WTC11 (cell line): ENCODE measurements around the gene CNTNAP2. TPM values are rescaled to one million over a fixed set of nuclear protein-coding genes. Genes with fewer than 3 reads are reported as not detected.

ENCODE experiments used
- ATAC-seq: fragments of 200-7000 bp; cut with Tn5 transposase; 2 replicates; pipeline ENCODE4 v1.10.0; 2021; ENCODE audit warnings: mild to moderate bottlenecking, moderate library complexity
- CTCF ChIA-PET: fragments of 300-600 bp; sonication (Branson Sonifier 250); formaldehyde crosslinking; loops from one replicate; lab custom pipeline; 2021; ENCODE audit warnings: antibody characterized with exemption; lab: Charles Lee
- POLR2A ChIA-PET: fragments of 350-600 bp; sonication (Branson Sonifier 250); formaldehyde crosslinking; loops from one replicate; lab custom pipeline; 2021; ENCODE audit warnings: antibody characterized with exemption; lab: Charles Lee
- DNase-seq: peaks from one replicate; pipeline ENCODE4 v3.0.0; 2021; ENCODE audit warnings: low spot score
- H3K27ac Mint-ChIP-seq: 2 replicates; pipeline ENCODE4 v1.8.0; 2021; ENCODE audit warnings: mixed read lengths
- H3K27me3 Mint-ChIP-seq: 2 replicates; pipeline ENCODE4 v1.8.0; 2021; ENCODE audit warnings: low read depth, mild to moderate bottlenecking, moderate library complexity, mixed read lengths
- H3K36me3 Mint-ChIP-seq: 2 replicates; pipeline ENCODE4 v1.8.0; 2021; ENCODE audit warnings: mixed read lengths
- H3K4me1 Mint-ChIP-seq: 2 replicates; pipeline ENCODE4 v1.8.0; 2022; ENCODE audit warnings: mixed read lengths
- H3K4me3 Mint-ChIP-seq: 2 replicates; pipeline ENCODE4 v1.8.0; 2021; ENCODE audit warnings: mild to moderate bottlenecking, moderate library complexity, mixed read lengths
- H3K9me3 Mint-ChIP-seq: 2 replicates; pipeline ENCODE4 v1.8.0; 2021; ENCODE audit warnings: mixed read lengths
- ELF4 ChIP-seq: sonication (generic); formaldehyde crosslinking; IDR thresholded peaks from 2 replicates; pipeline ENCODE4 v1.8.1; 2022; ENCODE audit warnings: low read depth, mild to moderate bottlenecking, moderate library complexity, missing genetic modification reagents
- ESRRA ChIP-seq: sonication (generic); formaldehyde crosslinking; IDR thresholded peaks from 2 replicates; pipeline ENCODE4 v1.8.1; 2022; ENCODE audit warnings: mild to moderate bottlenecking, missing genetic modification reagents, borderline replicate concordance
- ETV6 ChIP-seq: sonication (generic); formaldehyde crosslinking; IDR thresholded peaks from 2 replicates; pipeline ENCODE4 v1.8.1; 2022; ENCODE audit warnings: mild to moderate bottlenecking, missing genetic modification reagents
- FOXJ3 ChIP-seq: sonication (generic); formaldehyde crosslinking; IDR thresholded peaks from 2 replicates; pipeline ENCODE4 v1.9.0; 2021; ENCODE audit warnings: missing genetic modification reagents, mild to moderate bottlenecking, borderline replicate concordance
- GRHL2 ChIP-seq: fragments of 250-450 bp; sonication (Bioruptor Pico); IDR thresholded peaks from 2 replicates; pipeline ENCODE4 v1.8.0; 2022; ENCODE audit warnings: mild to moderate bottlenecking, moderate library complexity; ENCODE audit not compliant: insufficient replicate concordance, severe bottlenecking
- NFATC4 ChIP-seq: fragments of 250-450 bp; sonication (Bioruptor Pico); IDR thresholded peaks from 2 replicates; pipeline ENCODE4 v1.9.0; 2021; ENCODE audit warnings: mild to moderate bottlenecking
- TP53 ChIP-seq: sonication (generic); formaldehyde crosslinking; IDR thresholded peaks from 2 replicates; pipeline ENCODE4 v1.8.1; 2023; ENCODE audit warnings: mild to moderate bottlenecking, missing genetic modification reagents
- ZNF219 ChIP-seq: sonication (generic); formaldehyde crosslinking; IDR thresholded peaks from 2 replicates; pipeline ENCODE4 v1.8.0; 2023; ENCODE audit warnings: missing genetic modification reagents, mild to moderate bottlenecking, borderline replicate concordance
- ZNF396 ChIP-seq: fragments of 250-450 bp; sonication (Bioruptor Pico); IDR thresholded peaks from 2 replicates; pipeline ENCODE4 v1.8.0; 2021; ENCODE audit warnings: mild to moderate bottlenecking, moderate library complexity, borderline replicate concordance
- total RNA-seq: library from RNA; stranded (reverse); gene quantifications from 3 replicates; pipeline ENCODE4 v1.2.3, GENCODE V29; 2021
- TF ChIP-seq, protein P1 (sequence below): sonication (generic); formaldehyde crosslinking; IDR thresholded peaks from 2 replicates; pipeline ENCODE4 v1.8.0; 2022; ENCODE audit warnings: mild to moderate bottlenecking, missing genetic modification reagents
- TF ChIP-seq, protein P2 (sequence below): sonication (generic); formaldehyde crosslinking; IDR thresholded peaks from 2 replicates; pipeline ENCODE4 v1.8.1; 2023; ENCODE audit warnings: mild to moderate bottlenecking, missing genetic modification reagents, moderate library complexity
- TF ChIP-seq, protein P3 (sequence below): sonication (generic); formaldehyde crosslinking; IDR thresholded peaks from 2 replicates; pipeline ENCODE4 v1.8.0; 2023; ENCODE audit warnings: missing genetic modification reagents, mild to moderate bottlenecking, borderline replicate concordance
- TF ChIP-seq, protein P4 (sequence below): fragments of 250-450 bp; sonication (Bioruptor Pico); IDR thresholded peaks from 2 replicates; pipeline ENCODE4 v1.9.0; 2021; ENCODE audit warnings: moderate library complexity, mild to moderate bottlenecking, inconsistent platforms, borderline replicate concordance
- TF ChIP-seq, protein P5 (sequence below): sonication (generic); formaldehyde crosslinking; IDR thresholded peaks from 2 replicates; pipeline ENCODE4 v1.8.0; 2022; ENCODE audit warnings: mild to moderate bottlenecking, missing genetic modification reagents
- TF ChIP-seq, protein P6 (sequence below): sonication (generic); formaldehyde crosslinking; IDR thresholded peaks from 2 replicates; pipeline ENCODE4 v1.8.0; 2022; ENCODE audit warnings: missing genetic modification reagents
- TF ChIP-seq, protein P7 (sequence below): sonication (generic); formaldehyde crosslinking; IDR thresholded peaks from 2 replicates; pipeline ENCODE4 v1.8.1; 2023; ENCODE audit warnings: mild to moderate bottlenecking, moderate library complexity, missing genetic modification reagents

The CNTNAP2 gene
- total RNA-seq, 1 experiment from 2014 or later: 63.8 TPM

DNA sequence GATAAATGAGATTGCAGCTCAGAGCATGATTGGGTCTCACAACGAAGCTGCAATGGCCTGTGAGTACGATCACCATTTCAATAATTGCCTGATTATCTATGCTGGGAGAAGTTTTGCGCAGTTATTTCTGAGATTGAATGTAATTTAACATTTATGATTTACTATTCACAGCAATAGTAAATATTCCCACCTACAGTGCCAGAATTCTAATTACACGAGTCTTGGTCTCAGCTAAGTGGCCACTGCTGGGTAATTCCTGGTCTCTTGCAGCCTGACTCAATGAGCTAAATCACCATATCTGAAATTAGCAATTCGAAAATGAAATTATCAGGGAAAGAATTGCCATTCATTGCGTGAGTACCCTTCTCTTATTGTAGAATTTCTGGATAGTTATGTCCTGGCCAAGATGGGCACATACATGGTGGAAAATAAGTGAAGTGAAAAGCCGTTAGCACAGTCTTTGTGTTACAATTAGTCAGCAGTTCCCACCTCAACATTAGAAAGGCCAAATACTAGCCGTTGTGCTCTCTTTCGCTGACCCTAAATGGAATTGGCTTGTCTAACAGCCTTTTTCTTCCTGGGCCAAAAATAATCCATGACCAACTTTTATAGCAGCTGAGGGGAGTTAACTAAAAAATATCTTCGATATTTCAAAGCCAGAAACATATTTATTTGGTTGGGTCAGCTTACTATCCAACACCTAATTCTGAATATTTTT lies 1793.0 kb downstream of the CNTNAP2 start:
- no peaks in the 10 kb centered on the region for H3K36me3 Mint-ChIP-seq
- H3K27ac Mint-ChIP-seq: peak overlapping the region; percentile 76
- peaks cover 21% of the 10 kb centered on the region for H3K4me1 Mint-ChIP-seq
- CTCF ChIA-PET: interaction anchor here (1.3 kb wide), 1 partner anchor 233 kb away, joined by 3 read pairs; no protein-coding TSS in a partner anchor
- no peak overlapping the region for H3K4me3 Mint-ChIP-seq
- POLR2A ChIA-PET: no interaction called here
- TF ChIP-seq, protein P1, sequence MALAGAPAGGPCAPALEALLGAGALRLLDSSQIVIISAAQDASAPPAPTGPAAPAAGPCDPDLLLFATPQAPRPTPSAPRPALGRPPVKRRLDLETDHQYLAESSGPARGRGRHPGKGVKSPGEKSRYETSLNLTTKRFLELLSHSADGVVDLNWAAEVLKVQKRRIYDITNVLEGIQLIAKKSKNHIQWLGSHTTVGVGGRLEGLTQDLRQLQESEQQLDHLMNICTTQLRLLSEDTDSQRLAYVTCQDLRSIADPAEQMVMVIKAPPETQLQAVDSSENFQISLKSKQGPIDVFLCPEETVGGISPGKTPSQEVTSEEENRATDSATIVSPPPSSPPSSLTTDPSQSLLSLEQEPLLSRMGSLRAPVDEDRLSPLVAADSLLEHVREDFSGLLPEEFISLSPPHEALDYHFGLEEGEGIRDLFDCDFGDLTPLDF (CRISPR knock-in tag): no peak
- no peak for TF ChIP-seq TP53 (CRISPR knock-in tag)
- TF ChIP-seq, protein P2, sequence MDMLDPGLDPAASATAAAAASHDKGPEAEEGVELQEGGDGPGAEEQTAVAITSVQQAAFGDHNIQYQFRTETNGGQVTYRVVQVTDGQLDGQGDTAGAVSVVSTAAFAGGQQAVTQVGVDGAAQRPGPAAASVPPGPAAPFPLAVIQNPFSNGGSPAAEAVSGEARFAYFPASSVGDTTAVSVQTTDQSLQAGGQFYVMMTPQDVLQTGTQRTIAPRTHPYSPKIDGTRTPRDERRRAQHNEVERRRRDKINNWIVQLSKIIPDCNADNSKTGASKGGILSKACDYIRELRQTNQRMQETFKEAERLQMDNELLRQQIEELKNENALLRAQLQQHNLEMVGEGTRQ (CRISPR knock-in tag): no peak
- TF ChIP-seq ESRRA (CRISPR knock-in tag): no peak
- no peak for TF ChIP-seq GRHL2 (CRISPR knock-in tag)
- TF ChIP-seq NFATC4 (CRISPR knock-in tag): no peak
- TF ChIP-seq FOXJ3 (CRISPR knock-in tag): no peak
- TF ChIP-seq, protein P3, sequence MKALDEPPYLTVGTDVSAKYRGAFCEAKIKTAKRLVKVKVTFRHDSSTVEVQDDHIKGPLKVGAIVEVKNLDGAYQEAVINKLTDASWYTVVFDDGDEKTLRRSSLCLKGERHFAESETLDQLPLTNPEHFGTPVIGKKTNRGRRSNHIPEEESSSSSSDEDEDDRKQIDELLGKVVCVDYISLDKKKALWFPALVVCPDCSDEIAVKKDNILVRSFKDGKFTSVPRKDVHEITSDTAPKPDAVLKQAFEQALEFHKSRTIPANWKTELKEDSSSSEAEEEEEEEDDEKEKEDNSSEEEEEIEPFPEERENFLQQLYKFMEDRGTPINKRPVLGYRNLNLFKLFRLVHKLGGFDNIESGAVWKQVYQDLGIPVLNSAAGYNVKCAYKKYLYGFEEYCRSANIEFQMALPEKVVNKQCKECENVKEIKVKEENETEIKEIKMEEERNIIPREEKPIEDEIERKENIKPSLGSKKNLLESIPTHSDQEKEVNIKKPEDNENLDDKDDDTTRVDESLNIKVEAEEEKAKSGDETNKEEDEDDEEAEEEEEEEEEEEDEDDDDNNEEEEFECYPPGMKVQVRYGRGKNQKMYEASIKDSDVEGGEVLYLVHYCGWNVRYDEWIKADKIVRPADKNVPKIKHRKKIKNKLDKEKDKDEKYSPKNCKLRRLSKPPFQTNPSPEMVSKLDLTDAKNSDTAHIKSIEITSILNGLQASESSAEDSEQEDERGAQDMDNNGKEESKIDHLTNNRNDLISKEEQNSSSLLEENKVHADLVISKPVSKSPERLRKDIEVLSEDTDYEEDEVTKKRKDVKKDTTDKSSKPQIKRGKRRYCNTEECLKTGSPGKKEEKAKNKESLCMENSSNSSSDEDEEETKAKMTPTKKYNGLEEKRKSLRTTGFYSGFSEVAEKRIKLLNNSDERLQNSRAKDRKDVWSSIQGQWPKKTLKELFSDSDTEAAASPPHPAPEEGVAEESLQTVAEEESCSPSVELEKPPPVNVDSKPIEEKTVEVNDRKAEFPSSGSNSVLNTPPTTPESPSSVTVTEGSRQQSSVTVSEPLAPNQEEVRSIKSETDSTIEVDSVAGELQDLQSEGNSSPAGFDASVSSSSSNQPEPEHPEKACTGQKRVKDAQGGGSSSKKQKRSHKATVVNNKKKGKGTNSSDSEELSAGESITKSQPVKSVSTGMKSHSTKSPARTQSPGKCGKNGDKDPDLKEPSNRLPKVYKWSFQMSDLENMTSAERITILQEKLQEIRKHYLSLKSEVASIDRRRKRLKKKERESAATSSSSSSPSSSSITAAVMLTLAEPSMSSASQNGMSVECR (CRISPR knock-in tag): no peak
- TF ChIP-seq, protein P4, sequence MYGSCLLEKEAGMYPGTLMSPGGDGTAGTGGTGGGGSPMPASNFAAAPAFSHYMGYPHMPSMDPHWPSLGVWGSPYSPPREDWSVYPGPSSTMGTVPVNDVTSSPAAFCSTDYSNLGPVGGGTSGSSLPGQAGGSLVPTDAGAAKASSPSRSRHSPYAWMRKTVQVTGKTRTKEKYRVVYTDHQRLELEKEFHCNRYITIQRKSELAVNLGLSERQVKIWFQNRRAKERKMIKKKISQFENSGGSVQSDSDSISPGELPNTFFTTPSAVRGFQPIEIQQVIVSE (CRISPR knock-in tag): no peak
- TF ChIP-seq, protein P5, sequence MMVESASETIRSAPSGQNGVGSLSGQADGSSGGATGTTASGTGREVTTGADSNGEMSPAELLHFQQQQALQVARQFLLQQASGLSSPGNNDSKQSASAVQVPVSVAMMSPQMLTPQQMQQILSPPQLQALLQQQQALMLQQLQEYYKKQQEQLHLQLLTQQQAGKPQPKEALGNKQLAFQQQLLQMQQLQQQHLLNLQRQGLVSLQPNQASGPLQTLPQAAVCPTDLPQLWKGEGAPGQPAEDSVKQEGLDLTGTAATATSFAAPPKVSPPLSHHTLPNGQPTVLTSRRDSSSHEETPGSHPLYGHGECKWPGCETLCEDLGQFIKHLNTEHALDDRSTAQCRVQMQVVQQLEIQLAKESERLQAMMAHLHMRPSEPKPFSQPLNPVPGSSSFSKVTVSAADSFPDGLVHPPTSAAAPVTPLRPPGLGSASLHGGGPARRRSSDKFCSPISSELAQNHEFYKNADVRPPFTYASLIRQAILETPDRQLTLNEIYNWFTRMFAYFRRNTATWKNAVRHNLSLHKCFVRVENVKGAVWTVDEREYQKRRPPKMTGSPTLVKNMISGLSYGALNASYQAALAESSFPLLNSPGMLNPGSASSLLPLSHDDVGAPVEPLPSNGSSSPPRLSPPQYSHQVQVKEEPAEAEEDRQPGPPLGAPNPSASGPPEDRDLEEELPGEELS (CRISPR knock-in tag): no peak
- TF ChIP-seq, protein P6, sequence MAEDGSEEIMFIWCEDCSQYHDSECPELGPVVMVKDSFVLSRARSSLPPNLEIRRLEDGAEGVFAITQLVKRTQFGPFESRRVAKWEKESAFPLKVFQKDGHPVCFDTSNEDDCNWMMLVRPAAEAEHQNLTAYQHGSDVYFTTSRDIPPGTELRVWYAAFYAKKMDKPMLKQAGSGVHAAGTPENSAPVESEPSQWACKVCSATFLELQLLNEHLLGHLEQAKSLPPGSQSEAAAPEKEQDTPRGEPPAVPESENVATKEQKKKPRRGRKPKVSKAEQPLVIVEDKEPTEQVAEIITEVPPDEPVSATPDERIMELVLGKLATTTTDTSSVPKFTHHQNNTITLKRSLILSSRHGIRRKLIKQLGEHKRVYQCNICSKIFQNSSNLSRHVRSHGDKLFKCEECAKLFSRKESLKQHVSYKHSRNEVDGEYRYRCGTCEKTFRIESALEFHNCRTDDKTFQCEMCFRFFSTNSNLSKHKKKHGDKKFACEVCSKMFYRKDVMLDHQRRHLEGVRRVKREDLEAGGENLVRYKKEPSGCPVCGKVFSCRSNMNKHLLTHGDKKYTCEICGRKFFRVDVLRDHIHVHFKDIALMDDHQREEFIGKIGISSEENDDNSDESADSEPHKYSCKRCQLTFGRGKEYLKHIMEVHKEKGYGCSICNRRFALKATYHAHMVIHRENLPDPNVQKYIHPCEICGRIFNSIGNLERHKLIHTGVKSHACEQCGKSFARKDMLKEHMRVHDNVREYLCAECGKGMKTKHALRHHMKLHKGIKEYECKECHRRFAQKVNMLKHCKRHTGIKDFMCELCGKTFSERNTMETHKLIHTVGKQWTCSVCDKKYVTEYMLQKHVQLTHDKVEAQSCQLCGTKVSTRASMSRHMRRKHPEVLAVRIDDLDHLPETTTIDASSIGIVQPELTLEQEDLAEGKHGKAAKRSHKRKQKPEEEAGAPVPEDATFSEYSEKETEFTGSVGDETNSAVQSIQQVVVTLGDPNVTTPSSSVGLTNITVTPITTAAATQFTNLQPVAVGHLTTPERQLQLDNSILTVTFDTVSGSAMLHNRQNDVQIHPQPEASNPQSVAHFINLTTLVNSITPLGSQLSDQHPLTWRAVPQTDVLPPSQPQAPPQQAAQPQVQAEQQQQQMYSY (CRISPR knock-in tag): no peak
- no peak for TF ChIP-seq ETV6 (CRISPR knock-in tag)
- TF ChIP-seq ZNF396 (CRISPR knock-in tag): no peak
- TF ChIP-seq ZNF219 (CRISPR knock-in tag): no peak
- no peak for TF ChIP-seq ELF4 (CRISPR knock-in tag)
- TF ChIP-seq, protein P7, sequence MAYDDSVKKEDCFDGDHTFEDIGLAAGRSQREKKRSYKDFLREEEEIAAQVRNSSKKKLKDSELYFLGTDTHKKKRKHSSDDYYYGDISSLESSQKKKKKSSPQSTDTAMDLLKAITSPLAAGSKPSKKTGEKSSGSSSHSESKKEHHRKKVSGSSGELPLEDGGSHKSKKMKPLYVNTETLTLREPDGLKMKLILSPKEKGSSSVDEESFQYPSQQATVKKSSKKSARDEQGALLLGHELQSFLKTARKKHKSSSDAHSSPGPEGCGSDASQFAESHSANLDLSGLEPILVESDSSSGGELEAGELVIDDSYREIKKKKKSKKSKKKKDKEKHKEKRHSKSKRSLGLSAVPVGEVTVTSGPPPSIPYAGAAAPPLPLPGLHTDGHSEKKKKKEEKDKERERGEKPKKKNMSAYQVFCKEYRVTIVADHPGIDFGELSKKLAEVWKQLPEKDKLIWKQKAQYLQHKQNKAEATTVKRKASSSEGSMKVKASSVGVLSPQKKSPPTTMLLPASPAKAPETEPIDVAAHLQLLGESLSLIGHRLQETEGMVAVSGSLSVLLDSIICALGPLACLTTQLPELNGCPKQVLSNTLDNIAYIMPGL (CRISPR knock-in tag): no peak
- no peak; the same call in 1 of the 2 replicates for ATAC-seq
- H3K9me3 Mint-ChIP-seq: no peaks in the 10 kb centered on the region
- no peaks in the 10 kb centered on the region for H3K27me3 Mint-ChIP-seq
- no peak for DNase-seq
